ENCODE data around the gene CDSN. TPM values are rescaled to one million over a fixed set of nuclear protein-coding genes. Genes with fewer than 3 reads are reported as not detected.
A peak's percentile ranks its signal among the peaks of the same experiment; 100 is the strongest.

CDSN gene
- total RNA-seq, 3 donors from 2014 or later, result 0.59 TPM; not detected in 2

- peaks cover 7 to 15% of the 10 kb centered on the region in 2 donors for H3K4me1 ChIP-seq
- no peak overlapping the region for H3K4me3 ChIP-seq
- H3K27me3 ChIP-seq, result no peaks in the 10 kb centered on the region
- no peak overlapping the region for H3K27ac ChIP-seq
- DNase-seq (ENCODE audit: low spot score in 2 of 2), result no peak
- H3K9me3 ChIP-seq, result no peaks in the 10 kb centered on the region
- intact Hi-C loops (cut with DNase I; ENCODE audit: low total_unique reads), result no loop called here
- no peaks in the 10 kb centered on the region for H3K36me3 ChIP-seq
- TF ChIP-seq POLR2A (IDR thresholded peaks at IDR 0.05) (no peak), POLR2AphosphoS5 (IDR thresholded peaks at IDR 0.05) (no peak), CTCF (IDR thresholded peaks at IDR 0.05) (no peak)
Observed at GRCh38 chr6:31111712-31112111, 8.5 kb downstream of the CDSN start.

GRCh38 chr6:31110825-31111582 is 9.2 kb downstream of the CDSN start:
- H3K9me3 ChIP-seq, result no peaks in the 10 kb centered on the region
- TF ChIP-seq CTCF (IDR thresholded peaks at IDR 0.05) (no peak), POLR2AphosphoS5 (IDR thresholded peaks at IDR 0.05) (no peak), POLR2A (IDR thresholded peaks at IDR 0.05) (no peak)
- H3K36me3 ChIP-seq, result no peaks in the 10 kb centered on the region
- intact Hi-C loops (cut with DNase I; ENCODE audit: low total_unique reads), result no loop called here
- peaks cover 7 to 15% of the 10 kb centered on the region in 2 donors for H3K4me1 ChIP-seq
- H3K4me3 ChIP-seq, result no peak overlapping the region
- no peak for DNase-seq (ENCODE audit: low spot score in 2 of 2)
- no peaks in the 10 kb centered on the region for H3K27me3 ChIP-seq
- H3K27ac ChIP-seq, result no peak overlapping the region

- TF ChIP-seq POLR2AphosphoS5 (IDR thresholded peaks at IDR 0.05) (no peak), POLR2A (IDR thresholded peaks at IDR 0.05) (no peak), CTCF (IDR thresholded peaks at IDR 0.05) (no peak)
- no peaks in the 10 kb centered on the region for H3K36me3 ChIP-seq
- H3K27me3 ChIP-seq, result no peaks in the 10 kb centered on the region
- intact Hi-C loops (cut with DNase I; ENCODE audit: low total_unique reads), result no loop called here
- H3K27ac ChIP-seq, result no peak overlapping the region
- H3K4me1 ChIP-seq, result no peaks in the 10 kb centered on the region
- no peak for DNase-seq (ENCODE audit: low spot score in 2 of 2)
- no peaks in the 10 kb centered on the region for H3K9me3 ChIP-seq
- no peak overlapping the region for H3K4me3 ChIP-seq
Observed at GRCh38 chr6:31107052-31107451, 13.2 kb downstream of the CDSN start.

- Histone ChIP-seq H3K27me3 (no peaks in the 10 kb centered on the region), H3K27ac (peak overlapping the region in 1 of 2 donors; percentile 42), H3K4me3 (no peak overlapping the region), H3K36me3 (no peaks in the 10 kb centered on the region), H3K4me1 (no peaks in the 10 kb centered on the region), H3K9me3 (no peaks in the 10 kb centered on the region)
- no peak for DNase-seq (ENCODE audit: low spot score in 2 of 2)
- intact Hi-C loops (cut with DNase I; ENCODE audit: low total_unique reads), result no loop called here
- TF ChIP-seq CTCF (IDR thresholded peaks at IDR 0.05), result no peak
- TF ChIP-seq POLR2A (IDR thresholded peaks at IDR 0.05), result no peak
- no peak for TF ChIP-seq POLR2AphosphoS5 (IDR thresholded peaks at IDR 0.05)
Observed at GRCh38 chr6:31103136-31103535, 17.1 kb downstream of the CDSN start.

GRCh38 chr6:31098449-31098938 is 21.8 kb downstream of the CDSN start:
- intact Hi-C loops (cut with DNase I; ENCODE audit: low total_unique reads), result no loop called here
- no peaks in the 10 kb centered on the region for H3K27me3 ChIP-seq
- TF ChIP-seq POLR2AphosphoS5 (IDR thresholded peaks at IDR 0.05), result no peak
- no peak for TF ChIP-seq CTCF (IDR thresholded peaks at IDR 0.05)
- no peak for TF ChIP-seq POLR2A (IDR thresholded peaks at IDR 0.05)
- peaks cover 0 to 4% of the 10 kb centered on the region in 2 donors for H3K4me1 ChIP-seq
- no peak for DNase-seq (ENCODE audit: low spot score in 2 of 2)
- H3K4me3 ChIP-seq, result no peak overlapping the region
- no peaks in the 10 kb centered on the region for H3K9me3 ChIP-seq
- H3K36me3 ChIP-seq, result no peaks in the 10 kb centered on the region
- H3K27ac ChIP-seq, result no peak overlapping the region

All from breast epithelium (tissue), 4 donors.